D341Med (cell line): Measurements from ENCODE around the gene FAM149B1.
"Not testable (repeated sequence)": the region's sequence is repeated elsewhere in the genome, so short reads cannot be mapped to it uniquely, and the experiment has no call there.

Source experiments
- DNase-seq: peaks from one replicate; pipeline ENCODE4 v3.0.0; 2012; ENCODE audit warnings: low spot score

The FAM149B1 gene

GRCh38 chr10:73167783-73168464, at the start of gene FAM149B1, which contains the start of gene ECD:
Gene FAM149B1, plus strand, starts transcription at chr10:73168119. Its CDS starts 221 bp downstream, at chr10:73168340.
Gene ECD, minus strand, starts transcription at chr10:73168008. Its CDS starts 4,071 bp downstream, at chr10:73163937.
- DNase-seq, result peak; percentile 87

- DNase-seq, result no peak
These were observed 48.5 kb upstream of the FAM149B1 start for GRCh38 chr10:73119457-73119856.

GRCh38 chr10:73119952-73120351, 48.0 kb upstream of the FAM149B1 start:
- no peak for DNase-seq

- DNase-seq, result no peak
These were observed 41.6 kb upstream of the FAM149B1 start for GRCh38 chr10:73126343-73126742.

- no peak for DNase-seq
These were observed 36.6 kb upstream of the FAM149B1 start for GRCh38 chr10:73131301-73131700.

GRCh38 chr10:73131913-73132686, 35.8 kb upstream of the FAM149B1 start:
- no peak for DNase-seq

- no peak for DNase-seq
These were observed 33.2 kb upstream of the FAM149B1 start for GRCh38 chr10:73134727-73135126.

GRCh38 chr10:73136627-73137026, 31.3 kb upstream of the FAM149B1 start:
- no peak for DNase-seq

- DNase-seq, result no peak
These were observed 28.7 kb upstream of the FAM149B1 start for GRCh38 chr10:73139251-73139650.

GRCh38 chr10:73141603-73142002, 26.3 kb upstream of the FAM149B1 start:
- DNase-seq, result no peak

- not testable (repeated sequence) for DNase-seq
These were observed 17.1 kb upstream of the FAM149B1 start for GRCh38 chr10:73150633-73151413.

- DNase-seq, result no peak
These were observed 15.9 kb upstream of the FAM149B1 start for GRCh38 chr10:73152009-73152408.

- DNase-seq, result no peak
These were observed 11.9 kb upstream of the FAM149B1 start for GRCh38 chr10:73156054-73156453.

GRCh38 chr10:73159038-73159648, 8.8 kb upstream of the FAM149B1 start:
- DNase-seq, result peak; percentile 39

- DNase-seq, result no peak
These were observed 6.8 kb upstream of the FAM149B1 start for GRCh38 chr10:73161079-73161478.

- no peak for DNase-seq
These were observed 6.3 kb upstream of the FAM149B1 start for GRCh38 chr10:73161662-73162061.

GRCh38 chr10:73163096-73163495, 4.8 kb upstream of the FAM149B1 start:
- DNase-seq, result no peak

GRCh38 chr10:73166972-73167371, 947 bp upstream of the FAM149B1 start:
- DNase-seq, result no peak

GRCh38 chr10:73167458-73167782, 499 bp upstream of the FAM149B1 start:
- no peak for DNase-seq

- DNase-seq, result no peak
These were observed 515 bp downstream of the FAM149B1 start for GRCh38 chr10:73168465-73168803.

GRCh38 chr10:73169320-73169719, 1.4 kb downstream of the FAM149B1 start:
- DNase-seq, result no peak

GRCh38 chr10:73172867-73173266, 4.9 kb downstream of the FAM149B1 start:
- no peak for DNase-seq
